Transverse colon (tissue), 4 donors: ENCODE results near the gene CCS. TPM values are rescaled to one million over a fixed set of nuclear protein-coding genes. Genes with fewer than 3 reads are reported as not detected.
"Not testable (repeated sequence)": the region's sequence is repeated elsewhere in the genome, so short reads cannot be mapped to it uniquely, and the experiment has no call there.

ENCODE experiments used
- DNase-seq: peaks from one replicate; pipeline ENCODE4 v3.0.0-alpha.2; 2019
- H3K27ac ChIP-seq, 4 donors: fragments of 200-600 bp; sonication (generic); 2 replicates each; pipeline ENCODE4 v1.5.1; 2016 to 2018; ENCODE audit warnings: inconsistent platforms in 4 of 4
- H3K27me3 ChIP-seq: fragments of 200-600 bp; sonication (generic); 2 replicates; pipeline ENCODE4 v1.5.1; 2017; ENCODE audit warnings: inconsistent platforms
- H3K36me3 ChIP-seq, 4 donors: fragments of 200-600 bp; sonication (generic); 2 replicates each; pipeline ENCODE4 v1.5.1; 2017 to 2019; ENCODE audit warnings: inconsistent platforms in 4 of 4
- H3K4me1 ChIP-seq, 4 donors: fragments of 200-600 bp; sonication (generic); 2 replicates each; pipeline ENCODE4 v1.5.1; 2017 to 2020; ENCODE audit warnings: inconsistent platforms in 4 of 4
- H3K4me3 ChIP-seq, 4 donors: fragments of 200-600 bp; sonication (generic); 1 replicate in 1 of 4; 2 replicates in 3 of 4; pipeline versions ENCODE4 v1.5.1 to v1.6.1; 2017 to 2019; ENCODE audit warnings: inconsistent platforms in 4 of 4
- H3K9me3 ChIP-seq, 2 donors: fragments of 200-600 bp; sonication (generic); 2 replicates each; pipeline ENCODE4 v1.5.1; 2017 to 2019; ENCODE audit warnings: inconsistent platforms in 2 of 2
- CTCF ChIP-seq, 5 experiments: fragments of 200-600 bp in 3 of 5; fragments of 450-650 bp in 2 of 5; sonication (generic) in 3 of 5; IDR thresholded peaks; 1 replicate in 2 of 5; 2 replicates in 3 of 5; pipeline ENCODE4 v1.5.1; 2016 to 2017; ENCODE audit warnings: antibody characterized with exemption in 5 of 5, inconsistent platforms in 3 of 5, mild to moderate bottlenecking in 2 of 5, moderate library complexity in 1 of 5
- EP300 ChIP-seq: sonication (generic); formaldehyde crosslinking; IDR thresholded peaks from one replicate; pipeline ENCODE4 v1.6.1; 2017; ENCODE audit warnings: antibody characterized with exemption, low read depth
- POLR2A ChIP-seq: fragments of 450-650 bp; IDR thresholded peaks from one replicate; pipeline ENCODE4 v1.6.1; 2016; ENCODE audit warnings: antibody characterized with exemption, mild to moderate bottlenecking, moderate library complexity
- POLR2AphosphoS5 ChIP-seq, 3 donors: sonication (generic); formaldehyde crosslinking; IDR thresholded peaks; one replicate each; pipeline ENCODE4 v1.6.1; 2016; ENCODE audit warnings: antibody characterized with exemption in 3 of 3
- WGBS, 2 donors: methylation state at CpG; one replicate each; pipeline ENCODE4 v1.1.5; 2018; ENCODE audit warnings: low coverage in 1 of 2; 5-methylcytosine and 5-hydroxymethylcytosine counted together
- in situ Hi-C, 4 donors: fragments of 200-750 bp; cut with MboI; loops; one replicate each; pipeline versions ENCODE4 v1.15.0 to v1.15.1; 2017; ENCODE audit warnings: low sequenced_read_pairs in 3 of 4, low pct_ligation_motif_present in 1 of 4, low pct_unique_long_range_greater_than_20kb in 1 of 4
- intact Hi-C: fragments of 100-400 bp; cut with DNase I; formaldehyde crosslinking; loops from one replicate; pipeline ENCODE4 v1.15.1; 2023; ENCODE audit warnings: low total_unique reads
- total RNA-seq, 4 donors: library from RNA; depleted of rRNA; stranded (reverse); fragments of >200 nt; gene quantifications; one replicate each; pipeline ENCODE4 v1.1.0, GENCODE V29; 2016

The CCS gene
- total RNA-seq, 4 donors from 2014 or later = 37.4 to 82.0 (median 49.5) TPM

GRCh38 chr11:66581261-66581660, 11.7 kb upstream of the CCS start:
- H3K36me3 ChIP-seq = no peaks in the 10 kb centered on the region
- no peak overlapping the region for H3K4me3 ChIP-seq
- no peaks in the 10 kb centered on the region for H3K4me1 ChIP-seq
- no peak for DNase-seq
- intact Hi-C loops = no loop called here
- H3K27ac ChIP-seq = no peak overlapping the region
- TF ChIP-seq POLR2AphosphoS5 (IDR thresholded peaks at IDR 0.05) (no peak), EP300 (no peak), POLR2A (no peak), CTCF (IDR thresholded peaks at IDR 0.05) (no peak)
- H3K27me3 ChIP-seq = no peaks in the 10 kb centered on the region
- in situ Hi-C loops = loop anchor here in 2 of 4 donors (5.0 to 10.0 kb wide), 2 partner anchors 94 to 101 kb away; partner anchors contain the start of gene RBM4B (in 1 of the 2)
- H3K9me3 ChIP-seq = no peaks in the 10 kb centered on the region
- WGBS, 2 donors = 77 to 83% methylated on average over 1 to 3 of the region's 3 CpGs

- H3K4me1 ChIP-seq, H3K27me3 ChIP-seq, H3K36me3 ChIP-seq, H3K27ac ChIP-seq, H3K9me3 ChIP-seq, intact Hi-C loops, DNase-seq, H3K4me3 ChIP-seq: not testable (repeated sequence)
- in situ Hi-C loops = loop anchor here in 2 of 4 donors (5.0 to 10.0 kb wide), 2 partner anchors 92 to 100 kb away; partner anchors contain the start of gene RBM4B (in 1 of the 2)
- WGBS, 2 donors = 72 to 81% methylated on average over 3 of the region's 3 CpGs
These were observed 10.3 kb upstream of the CCS start for GRCh38 chr11:66582565-66583147.

GRCh38 chr11:66585447-66585846, 7.5 kb upstream of the CCS start:
- in situ Hi-C loops = loop anchor here in 1 of 4 donors (10.0 kb wide), 1 partner anchor 89 kb away; the partner anchor contains the start of gene RBM4B
- H3K36me3 ChIP-seq, DNase-seq, H3K4me3 ChIP-seq, H3K27ac ChIP-seq, H3K27me3 ChIP-seq, H3K4me1 ChIP-seq, H3K9me3 ChIP-seq, intact Hi-C loops: not testable (repeated sequence)
- WGBS, 2 donors = 83 to 100% methylated on average over 1 of the region's 1 CpG

- DNase-seq = no peak
- H3K9me3 ChIP-seq = no peaks in the 10 kb centered on the region
- H3K36me3 ChIP-seq = no peaks in the 10 kb centered on the region
- H3K4me1 ChIP-seq = no peaks in the 10 kb centered on the region
- 40 to 49% methylated on average over 2 of the region's 2 CpGs for WGBS, 2 donors
- intact Hi-C loops = no loop called here
- no peaks in the 10 kb centered on the region for H3K27me3 ChIP-seq
- in situ Hi-C loops = loop anchor here in 1 of 4 donors (10.0 kb wide), 1 partner anchor 89 kb away; the partner anchor contains the start of gene RBM4B
- no peak overlapping the region for H3K27ac ChIP-seq
- TF ChIP-seq POLR2A (no peak), EP300 (no peak), POLR2AphosphoS5 (IDR thresholded peaks at IDR 0.05) (no peak), CTCF (IDR thresholded peaks at IDR 0.05) (no peak)
- no peak overlapping the region for H3K4me3 ChIP-seq
These were observed 6.8 kb upstream of the CCS start for GRCh38 chr11:66586136-66586535.

GRCh38 chr11:66589315-66589714, 3.7 kb upstream of the CCS start:
- peaks cover 11 to 19% (median 16%) of the 10 kb centered on the region in 4 donors for H3K4me1 ChIP-seq
- H3K27ac ChIP-seq, H3K36me3 ChIP-seq, intact Hi-C loops, H3K9me3 ChIP-seq, H3K4me3 ChIP-seq, DNase-seq, H3K27me3 ChIP-seq: not testable (repeated sequence)
- in situ Hi-C loops = loop anchor here in 1 of 4 donors (10.0 kb wide), 1 partner anchor 85 kb away; the partner anchor contains the start of gene RBM4B
- WGBS, 2 donors = 60 to 71% methylated on average over 1 to 2 of the region's 2 CpGs
